Activated gamma-delta T cell treated with Interleukin-2 at 50 U/mL for 16 hours (primary cell): Measurements from ENCODE around the gene UBE2L3.
"Not testable (repeated sequence)": the region's sequence is repeated elsewhere in the genome, so short reads cannot be mapped to it uniquely, and the experiment has no call there.

Source experiments
- DNase-seq: peaks from one replicate; pipeline ENCODE4 v3.0.0-alpha.2; 2020

Gene UBE2L3

GRCh38 chr22:21629255-21630149 lies 62.0 kb downstream of the UBE2L3 start, which contains the start of gene YDJC:
TSS of gene YDJC (minus strand) at chr22:21630022. CDS start at chr22:21630014, 8 bp downstream.
- DNase-seq: peak; percentile 96

DNA sequence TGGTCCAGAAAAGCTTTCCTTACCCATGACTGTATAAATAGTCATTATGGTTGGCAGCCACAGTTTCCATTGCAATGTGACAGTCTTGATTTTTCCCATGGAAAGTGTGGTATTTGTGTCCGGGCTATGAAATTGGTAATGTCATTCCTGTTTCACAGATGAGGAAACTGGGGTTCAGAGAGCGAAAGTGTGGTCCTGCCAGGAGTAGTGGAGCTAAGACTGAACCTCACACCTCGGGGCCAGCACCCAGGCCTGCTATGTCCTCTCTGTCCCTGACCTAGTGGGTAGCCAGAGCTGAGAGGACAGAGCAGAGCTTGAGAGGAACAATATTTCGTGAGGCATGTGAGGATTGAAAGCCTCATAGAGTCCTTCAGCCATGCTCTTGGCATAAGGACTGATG lies 63.5 kb downstream of the UBE2L3 start:
- no peak for DNase-seq

DNA sequence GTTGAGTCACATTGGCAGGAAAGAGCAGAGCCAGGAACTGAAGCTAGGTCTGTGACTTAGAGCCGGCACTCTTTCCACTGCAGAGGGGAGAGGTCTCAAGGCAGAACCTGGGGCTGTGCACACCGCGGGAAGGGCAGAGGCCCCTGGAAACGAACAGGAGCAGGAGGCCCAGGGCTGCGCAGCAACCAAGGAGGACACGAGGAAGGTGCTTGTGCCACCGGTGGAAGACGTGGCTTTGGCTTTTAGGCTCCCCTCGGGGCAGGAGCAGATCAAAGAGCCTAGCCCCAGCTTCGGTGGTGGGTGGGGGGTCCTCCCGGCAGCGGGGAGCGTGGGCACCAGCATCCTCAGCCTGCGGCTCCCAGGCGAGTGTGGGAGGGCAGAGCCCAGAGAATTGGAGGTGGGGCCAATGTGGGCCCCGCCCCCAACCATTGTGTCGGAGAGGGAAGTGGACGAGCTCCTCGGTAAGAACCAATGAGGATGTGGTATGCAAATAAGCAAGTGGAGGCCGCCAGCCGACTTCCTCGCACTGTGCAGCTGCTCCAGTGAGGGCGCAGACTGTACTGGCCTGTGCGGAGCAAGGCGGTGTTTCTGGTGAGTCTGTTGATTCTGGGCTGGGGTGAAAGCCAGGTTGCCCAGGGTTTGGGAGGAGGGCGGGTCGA lies 64.9 kb downstream of the UBE2L3 start, which contains the start of gene CCDC116:
CCDC116 (plus strand) TSS at position 524 of the 659 bp plus-strand sequence. CDS start 422 bp downstream, outside the sequence.
- peak; percentile 47 for DNase-seq

DNA sequence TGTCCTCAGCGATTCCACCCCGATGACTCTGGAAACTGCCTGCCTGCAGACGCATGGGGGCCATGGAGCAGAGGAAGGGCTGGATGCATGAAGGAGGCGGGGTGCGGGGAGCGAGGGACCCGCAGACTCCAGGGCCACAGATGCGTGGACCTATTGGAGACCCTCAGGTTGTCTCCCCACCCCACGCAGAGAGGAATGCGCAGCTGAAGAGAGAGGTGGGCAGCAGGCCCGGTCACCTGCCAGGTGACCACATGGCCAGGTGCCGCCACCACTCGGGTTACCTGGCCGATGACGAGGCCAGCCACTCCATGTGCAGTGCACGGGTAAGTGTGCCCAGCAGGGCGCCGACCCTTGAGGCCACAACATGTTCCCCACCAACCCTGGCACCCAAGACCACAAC lies 65.4 kb downstream of the UBE2L3 start:
- no peak for DNase-seq

GRCh38 chr22:21633481-21633880 lies 66.0 kb downstream of the UBE2L3 start:
- no peak for DNase-seq

DNA sequence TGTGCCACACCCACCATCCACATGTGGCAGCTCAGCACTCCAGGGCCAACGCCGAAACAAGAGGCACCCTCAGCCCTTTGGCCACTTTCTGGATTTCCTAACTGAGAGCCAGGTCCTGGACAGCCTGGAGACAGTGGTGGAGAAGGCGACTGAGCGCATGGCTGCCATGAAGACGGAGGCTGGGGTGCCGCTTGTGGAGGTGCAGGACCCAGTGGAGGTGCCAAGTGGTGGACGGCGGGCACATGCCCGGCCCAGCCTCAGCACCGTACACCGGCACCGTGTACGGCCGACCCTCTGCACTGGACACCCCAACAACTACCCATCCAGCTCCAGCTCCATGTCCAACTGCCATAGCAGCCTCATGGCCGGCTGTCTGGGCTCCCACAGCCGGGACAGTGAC lies 66.6 kb downstream of the UBE2L3 start:
- DNase-seq: no peak

DNA sequence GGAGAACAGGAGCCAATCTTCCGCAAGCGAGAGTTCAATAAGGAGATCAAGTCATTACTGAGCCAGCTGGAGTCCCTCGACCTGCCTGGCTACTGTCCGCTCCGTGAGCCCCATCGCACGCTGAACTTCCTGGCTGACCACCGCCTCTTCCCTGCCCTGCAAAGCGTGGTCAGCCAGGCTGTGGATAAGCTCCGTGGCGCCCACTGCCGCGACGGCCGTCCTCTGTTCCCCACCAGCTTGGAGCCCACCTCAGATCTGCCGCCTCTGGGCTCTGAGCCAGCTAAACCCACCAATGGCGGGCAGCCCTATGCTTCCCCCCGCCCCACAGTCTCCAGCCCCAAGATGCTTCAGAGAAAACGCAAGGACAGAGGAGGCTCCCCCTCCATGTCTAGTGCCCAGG lies 67.3 kb downstream of the UBE2L3 start:
- no peak for DNase-seq

- no peak for DNase-seq
Observed at GRCh38 chr22:21635771-21636510, 68.4 kb downstream of the UBE2L3 start.

DNA sequence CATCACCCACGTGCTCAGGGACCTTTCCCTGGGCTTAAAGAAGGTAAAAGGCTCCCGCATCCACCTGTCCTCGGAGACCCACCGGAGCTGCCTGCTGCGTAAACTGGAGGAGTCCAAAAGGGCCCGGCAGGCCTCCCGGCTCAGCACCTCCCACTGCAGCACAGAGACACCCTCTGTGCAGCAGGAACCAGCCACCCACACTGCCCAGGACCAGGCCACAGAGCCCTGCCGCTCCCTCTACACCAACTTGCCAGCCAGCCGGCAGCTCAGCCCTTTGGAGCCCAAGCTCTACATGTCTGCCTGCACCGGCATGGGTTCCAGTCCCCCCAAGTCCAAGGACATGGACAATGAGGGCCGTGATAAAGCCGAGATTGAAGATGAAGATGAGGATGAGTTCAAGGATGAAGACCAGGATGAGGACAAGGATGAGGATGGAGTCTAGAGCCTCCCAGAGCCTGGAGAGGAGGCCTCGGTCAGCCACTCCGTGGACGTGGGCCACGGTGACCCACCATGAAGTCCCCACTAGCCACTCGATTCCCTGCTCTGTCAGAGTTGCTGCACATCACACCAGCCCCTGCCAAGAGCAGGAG lies 69.2 kb downstream of the UBE2L3 start:
- no peak for DNase-seq

- DNase-seq: not testable (repeated sequence)
Observed at GRCh38 chr22:21637450-21637849, 69.9 kb downstream of the UBE2L3 start.

DNA sequence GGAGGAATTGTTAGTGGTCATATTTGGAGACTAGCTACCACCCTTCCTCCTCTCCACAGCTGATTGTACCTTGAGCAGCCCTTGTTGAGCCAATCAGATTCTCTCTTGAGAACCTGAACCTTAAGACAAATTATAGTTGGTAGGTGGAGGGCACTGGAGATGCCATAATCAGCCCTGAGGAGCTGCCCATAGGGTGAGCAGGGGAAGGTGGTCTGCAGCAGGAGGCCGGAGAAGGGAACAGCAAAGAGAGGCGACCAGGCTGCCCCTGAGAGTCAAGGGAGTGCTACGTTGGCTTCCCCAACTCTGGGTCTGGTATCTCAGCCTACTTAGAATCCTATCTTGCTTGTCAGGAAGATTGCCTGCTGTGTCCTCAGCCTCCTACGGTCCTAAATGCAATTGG lies 71.8 kb downstream of the UBE2L3 start:
- no peak for DNase-seq

- DNase-seq: no peak
Observed at GRCh38 chr22:21640810-21641209, 73.3 kb downstream of the UBE2L3 start.

- DNase-seq: no peak
Observed at GRCh38 chr22:21641417-21641788, 73.9 kb downstream of the UBE2L3 start.

DNA sequence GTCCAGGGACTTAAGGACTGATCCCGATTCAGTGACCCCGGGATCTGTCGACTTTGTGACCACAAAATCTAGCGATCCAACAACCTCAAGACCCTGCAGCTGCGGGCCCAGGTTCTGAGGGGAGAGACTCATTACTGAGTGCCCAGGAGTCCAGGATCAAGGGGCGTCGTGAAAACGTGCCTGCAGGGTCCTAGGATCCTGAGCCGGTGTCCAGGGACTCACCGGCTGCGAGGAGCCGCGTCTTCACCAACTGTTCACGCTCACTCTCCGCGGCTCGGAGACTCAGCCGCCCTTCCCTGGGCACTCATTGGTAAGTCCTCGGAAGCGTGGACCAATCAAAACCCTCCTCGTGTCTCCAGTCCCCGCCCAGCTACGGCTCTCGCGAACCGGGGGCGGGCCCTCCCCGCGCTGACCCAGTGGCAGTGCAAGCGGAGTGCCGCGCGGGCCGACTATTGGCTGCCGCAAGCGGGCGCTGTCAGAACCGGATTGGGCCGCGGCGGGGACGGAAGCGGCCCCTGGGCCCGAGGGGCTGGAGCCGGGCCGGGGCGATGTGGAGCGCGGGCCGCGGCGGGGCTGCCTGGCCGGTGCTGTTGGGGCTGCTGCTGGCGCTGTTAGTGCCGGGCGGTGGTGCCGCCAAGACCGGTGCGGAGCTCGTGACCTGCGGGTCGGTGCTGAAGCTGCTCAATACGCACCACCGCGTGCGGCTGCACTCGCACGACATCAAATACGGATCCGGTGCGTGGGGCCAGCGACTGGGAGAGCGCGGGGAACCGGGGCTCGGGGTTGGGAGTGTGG lies 74.5 kb downstream of the UBE2L3 start, which contains the start of gene SDF2L1:
SDF2L1 (plus strand) TSS at position 514 of the 795 bp plus-strand sequence; CDS start at position 549, 35 bp downstream.
- peak; percentile 97 for DNase-seq

DNA sequence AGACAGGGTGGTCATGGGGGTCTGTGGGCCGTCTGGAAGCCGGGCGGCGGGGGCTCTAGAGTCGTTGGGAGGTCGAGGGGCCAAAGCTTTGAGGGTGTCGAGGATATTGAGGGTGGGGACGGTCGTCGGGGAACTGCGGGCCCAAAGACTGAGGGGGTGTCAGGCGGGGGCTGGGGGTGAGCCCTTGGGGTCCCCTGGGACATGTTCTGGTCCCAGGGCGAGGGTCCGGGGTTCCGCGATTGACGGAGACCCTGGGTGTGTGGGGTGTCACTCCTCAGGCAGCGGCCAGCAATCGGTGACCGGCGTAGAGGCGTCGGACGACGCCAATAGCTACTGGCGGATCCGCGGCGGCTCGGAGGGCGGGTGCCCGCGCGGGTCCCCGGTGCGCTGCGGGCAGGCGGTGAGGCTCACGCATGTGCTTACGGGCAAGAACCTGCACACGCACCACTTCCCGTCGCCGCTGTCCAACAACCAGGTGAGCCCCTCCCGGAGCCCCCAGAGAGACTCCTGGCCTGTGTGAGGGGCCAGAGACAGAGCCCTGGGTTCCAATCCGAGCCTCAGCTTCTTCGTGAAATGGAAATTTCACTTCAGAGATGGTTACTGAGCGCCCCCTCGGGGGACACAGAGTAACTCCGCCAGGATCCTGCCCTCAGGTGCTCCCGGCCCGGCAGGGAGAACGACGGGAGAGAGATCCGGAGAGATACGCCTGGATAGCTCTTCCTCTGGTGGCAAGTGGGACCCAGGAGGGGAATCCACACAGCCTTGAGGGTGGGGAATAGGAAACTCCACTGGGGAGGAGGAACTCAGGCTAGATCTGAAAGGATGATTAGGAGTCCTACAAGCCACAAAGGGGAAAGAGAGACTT lies 75.3 kb downstream of the UBE2L3 start:
- peak; percentile 52 for DNase-seq

DNA sequence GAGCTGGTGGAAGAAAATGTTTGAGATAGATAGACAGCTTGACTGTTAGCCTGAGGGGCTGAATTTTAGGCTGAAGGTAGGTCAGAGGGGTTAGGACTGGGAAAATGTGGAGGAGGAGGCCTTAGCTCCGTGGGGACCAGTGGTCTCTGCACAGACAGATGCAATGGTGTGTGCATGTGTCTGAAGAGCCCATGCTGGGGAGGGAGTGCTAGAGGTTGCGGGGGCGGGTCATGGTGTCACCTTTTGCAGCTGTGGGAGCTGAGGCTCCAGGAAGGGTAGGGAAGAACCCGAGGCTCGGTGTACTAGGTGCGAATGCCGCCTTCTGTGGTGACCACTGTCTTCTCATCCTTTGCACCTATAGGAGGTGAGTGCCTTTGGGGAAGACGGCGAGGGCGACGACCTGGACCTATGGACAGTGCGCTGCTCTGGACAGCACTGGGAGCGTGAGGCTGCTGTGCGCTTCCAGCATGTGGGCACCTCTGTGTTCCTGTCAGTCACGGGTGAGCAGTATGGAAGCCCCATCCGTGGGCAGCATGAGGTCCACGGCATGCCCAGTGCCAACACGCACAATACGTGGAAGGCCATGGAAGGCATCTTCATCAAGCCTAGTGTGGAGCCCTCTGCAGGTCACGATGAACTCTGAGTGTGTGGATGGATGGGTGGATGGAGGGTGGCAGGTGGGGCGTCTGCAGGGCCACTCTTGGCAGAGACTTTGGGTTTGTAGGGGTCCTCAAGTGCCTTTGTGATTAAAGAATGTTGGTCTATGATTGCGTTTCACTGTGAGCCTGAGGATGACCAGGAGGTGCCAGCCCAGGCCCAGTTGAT lies 76.2 kb downstream of the UBE2L3 start:
- DNase-seq: no peak

DNA sequence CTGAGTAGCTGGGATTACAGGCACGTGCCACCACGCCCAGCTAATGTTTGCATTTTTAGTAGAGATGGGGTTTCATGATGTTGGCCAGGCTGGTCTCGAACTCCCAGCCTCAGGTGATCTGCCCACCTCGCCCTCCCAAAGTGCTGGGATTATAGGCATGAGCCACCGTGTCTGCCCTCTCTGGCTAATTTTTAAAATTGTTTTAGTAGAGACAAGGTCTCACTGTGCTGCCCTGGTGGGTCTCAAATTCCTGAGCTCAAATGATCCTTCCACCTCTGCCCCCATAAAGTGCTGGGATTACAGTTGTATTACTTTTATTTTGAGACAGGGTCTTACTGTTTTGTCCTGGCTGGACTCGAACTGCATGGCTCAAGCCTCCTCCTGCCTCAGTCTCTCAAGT lies 78.0 kb downstream of the UBE2L3 start:
- not testable (repeated sequence) for DNase-seq

DNA sequence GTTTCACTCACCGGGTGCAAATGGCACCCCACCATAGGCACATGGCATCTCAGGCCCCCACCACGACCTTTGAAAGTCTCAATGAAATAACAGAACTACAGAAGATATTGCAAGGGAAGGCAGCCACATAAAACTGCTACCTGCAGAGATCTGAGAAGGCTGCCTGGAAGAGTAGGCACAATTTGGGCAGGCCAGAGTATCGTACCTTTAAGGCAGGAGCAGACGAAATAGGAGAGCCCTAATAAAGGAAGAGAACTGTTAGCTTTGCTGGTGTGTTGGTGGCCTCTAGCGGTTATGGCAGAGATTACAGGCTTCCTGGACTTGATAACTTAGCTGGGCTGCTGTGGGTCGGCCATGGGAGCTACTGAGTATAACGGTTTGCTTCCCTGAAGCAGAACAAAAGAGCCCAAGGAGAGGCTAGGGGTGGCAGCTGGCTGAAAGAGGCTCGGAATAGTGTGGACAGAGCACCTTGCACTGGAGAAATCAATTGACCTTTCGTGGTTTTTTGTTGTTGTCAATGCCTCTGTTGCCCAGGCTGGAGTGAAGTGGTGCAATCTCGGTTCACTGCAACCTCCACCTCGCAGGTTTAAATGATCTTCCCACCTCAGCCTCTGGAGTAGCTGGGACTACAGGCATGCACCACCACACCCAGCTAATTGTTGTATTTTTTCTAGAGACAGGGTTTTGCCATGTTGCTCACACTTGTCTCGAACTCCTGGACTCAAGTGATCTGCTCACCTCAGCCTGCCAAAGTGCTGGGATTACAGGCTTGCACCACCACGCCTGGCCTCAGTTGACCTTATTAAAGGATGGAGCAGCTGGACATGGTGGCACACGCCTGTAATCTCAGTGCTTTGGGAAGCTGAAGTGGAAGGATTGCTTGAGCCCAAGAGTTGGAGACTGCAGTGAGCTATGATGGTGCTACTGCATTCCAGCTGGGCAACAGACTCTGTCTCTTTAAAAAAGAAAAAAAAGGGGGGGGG lies 79.4 kb downstream of the UBE2L3 start:
- peak; percentile 80 for DNase-seq

DNA sequence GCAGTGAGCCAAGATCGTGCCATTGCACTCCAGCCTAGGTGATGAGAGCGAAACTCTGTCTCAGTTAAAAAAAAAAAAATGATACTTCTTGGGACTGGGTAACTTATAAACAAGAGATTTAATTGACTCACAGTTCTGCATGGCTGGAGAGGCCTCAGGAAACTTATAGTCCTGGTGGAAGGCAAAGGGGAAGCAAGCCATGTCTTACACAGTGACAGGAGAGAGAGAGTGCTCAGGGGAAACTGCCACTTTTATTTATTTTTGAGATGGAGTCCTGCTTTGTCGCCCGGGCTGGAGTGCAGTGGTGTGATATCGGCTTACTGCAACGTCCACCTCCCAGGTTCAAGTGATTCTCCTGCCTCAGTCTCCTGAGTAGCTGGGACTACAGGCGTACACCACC lies 82.8 kb downstream of the UBE2L3 start:
- no peak for DNase-seq
